Activated CD4-positive, alpha-beta T cell treated with anti-CD3 and anti-CD28 coated beads for 1 hour (primary cell): ENCODE results near the gene GNA15.

Experiments
- DNase-seq: peaks from one replicate; pipeline ENCODE4 v3.0.0-alpha.2; 2020

GNA15 gene

DNA sequence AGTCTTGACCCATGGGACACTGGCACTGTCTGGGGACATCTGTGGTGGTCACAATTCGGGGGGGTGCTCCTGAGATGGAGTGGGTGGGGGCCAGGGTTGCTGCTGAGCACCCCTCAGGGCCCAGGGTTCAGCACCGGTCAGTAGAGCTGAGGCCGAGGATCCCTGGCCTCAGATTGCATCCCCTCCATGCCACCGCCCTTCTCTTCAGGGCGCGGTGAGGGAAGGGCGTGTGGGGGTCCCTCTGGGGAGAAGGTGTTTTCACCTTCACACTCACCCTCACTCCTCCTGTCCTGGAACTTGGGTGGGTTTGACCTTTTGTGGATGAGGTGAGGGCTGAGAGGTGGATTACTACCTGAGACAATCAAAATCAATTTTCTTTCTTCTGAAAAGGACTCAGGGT is 28.2 kb upstream of the GNA15 start:
- DNase-seq: no peak

GRCh38 chr19:3108775-3109174 is 27.1 kb upstream of the GNA15 start:
- DNase-seq: peak; percentile 58

DNA sequence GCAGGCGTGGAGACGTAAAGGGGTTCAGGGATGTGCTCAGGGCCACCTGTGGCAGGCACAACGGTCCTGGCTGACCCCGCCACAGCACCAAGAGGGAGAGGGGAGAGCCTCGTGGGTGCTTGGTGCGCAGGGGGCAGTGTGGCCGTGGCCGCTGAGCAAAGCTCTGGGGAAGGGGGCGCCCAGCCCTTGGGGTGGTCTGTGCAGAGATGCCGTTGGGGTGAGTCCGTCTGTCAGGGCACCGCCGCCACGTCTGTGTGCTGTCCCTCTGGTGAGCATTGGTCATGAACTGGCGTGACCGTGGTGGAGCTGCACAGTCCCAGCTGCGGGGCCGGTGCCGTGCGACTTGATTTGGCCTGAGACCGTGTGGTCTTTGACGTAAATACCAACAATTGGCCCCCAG is 26.3 kb upstream of the GNA15 start:
- no peak for DNase-seq

- DNase-seq: no peak
Measured at GRCh38 chr19:3110126-3110825, 25.6 kb upstream of the GNA15 start.

- DNase-seq: no peak
Measured at GRCh38 chr19:3111586-3112247, 24.1 kb upstream of the GNA15 start.

DNA sequence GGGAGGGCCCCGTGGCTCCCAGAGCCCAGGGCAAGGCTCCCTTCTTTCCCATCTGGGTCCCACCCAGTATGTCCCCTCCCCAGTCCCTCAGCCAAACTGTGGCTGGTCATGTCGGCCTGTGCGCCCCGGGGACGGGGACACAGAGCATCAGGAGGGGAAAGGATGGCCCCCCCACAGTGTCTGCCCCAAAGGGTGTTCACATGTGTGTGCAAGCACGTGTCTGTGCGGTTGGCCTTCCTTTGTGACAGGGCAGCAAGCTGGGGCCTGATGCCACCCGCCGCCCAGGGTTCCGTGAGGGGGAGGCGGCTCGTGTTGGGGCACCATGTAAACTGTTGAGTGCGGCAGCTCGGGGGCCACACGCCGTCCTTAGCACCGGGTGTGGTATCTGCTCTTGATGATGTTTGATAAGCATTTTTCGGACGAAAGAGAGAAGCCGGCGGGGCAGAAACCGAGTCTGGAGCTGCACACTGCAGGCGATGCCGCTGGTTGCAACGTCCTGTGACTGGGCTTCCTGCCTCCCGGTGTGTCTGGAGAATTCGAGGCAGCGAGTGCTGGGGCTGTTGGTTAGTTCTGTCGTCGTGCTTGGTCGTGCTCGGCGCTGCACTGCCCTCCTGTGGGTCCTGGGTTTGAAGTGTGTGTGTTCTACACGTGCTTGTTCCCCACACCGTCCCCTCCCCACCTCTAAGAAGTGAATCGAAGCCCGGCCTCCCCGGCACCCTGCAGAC is 23.3 kb upstream of the GNA15 start:
- no peak for DNase-seq

DNA sequence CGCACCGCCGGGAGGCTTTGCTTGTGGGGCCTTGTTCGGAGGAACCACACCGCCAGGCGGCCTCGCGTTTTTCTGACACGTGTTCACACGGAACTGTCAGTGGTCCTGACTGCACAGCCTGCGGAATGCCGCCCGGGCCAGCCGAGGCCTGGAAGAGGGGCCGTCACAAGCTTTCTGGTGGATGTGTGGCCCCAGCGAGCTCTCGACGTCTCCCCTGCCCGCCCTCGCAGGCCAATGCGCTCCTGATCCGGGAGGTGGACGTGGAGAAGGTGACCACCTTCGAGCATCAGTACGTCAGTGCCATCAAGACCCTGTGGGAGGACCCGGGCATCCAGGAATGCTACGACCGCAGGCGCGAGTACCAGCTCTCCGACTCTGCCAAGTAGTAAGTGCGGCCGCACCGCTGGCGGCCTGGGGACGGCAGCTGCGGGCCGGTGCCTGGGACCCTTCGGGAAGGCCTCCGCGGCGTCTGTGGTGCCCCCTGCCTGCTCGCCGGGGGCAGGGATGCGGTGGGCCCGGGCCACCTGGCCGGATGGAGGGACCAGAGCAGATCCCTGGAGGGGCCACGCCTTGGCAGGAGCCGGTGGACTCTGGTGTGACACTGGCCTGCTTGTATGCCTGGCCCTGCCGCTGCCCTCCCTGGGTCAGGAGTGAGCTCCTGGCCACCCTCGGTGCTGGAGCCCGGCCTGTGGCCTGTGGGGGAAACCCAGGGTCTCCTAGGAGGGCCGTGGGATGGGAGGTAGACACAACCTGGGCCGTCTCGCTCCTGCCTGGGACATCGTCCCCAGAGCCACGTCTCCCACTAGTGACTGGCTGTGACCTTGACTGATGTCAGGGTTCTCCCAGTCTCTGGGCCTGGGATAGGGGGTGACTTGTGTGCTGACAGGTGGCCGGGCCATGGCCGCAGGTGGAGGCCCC is 22.5 kb upstream of the GNA15 start:
- DNase-seq: no peak

- DNase-seq: no peak
Measured at GRCh38 chr19:3114018-3114726, 21.7 kb upstream of the GNA15 start.

DNA sequence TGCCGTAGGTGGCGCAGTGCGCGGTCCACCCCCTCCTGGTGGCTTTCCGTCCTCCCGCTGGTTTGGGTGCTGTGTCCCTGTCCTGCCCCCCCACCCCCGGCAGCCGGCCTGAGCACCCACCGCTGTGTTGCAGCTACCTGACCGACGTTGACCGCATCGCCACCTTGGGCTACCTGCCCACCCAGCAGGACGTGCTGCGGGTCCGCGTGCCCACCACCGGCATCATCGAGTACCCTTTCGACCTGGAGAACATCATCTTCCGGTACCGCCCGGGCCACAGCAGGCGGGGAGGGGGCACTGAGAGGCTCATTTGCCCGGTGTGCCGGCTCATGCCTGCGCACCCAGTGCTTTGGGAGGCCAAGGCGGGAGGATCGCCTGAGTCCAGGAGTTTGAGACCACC is 21.0 kb upstream of the GNA15 start:
- no peak for DNase-seq

DNA sequence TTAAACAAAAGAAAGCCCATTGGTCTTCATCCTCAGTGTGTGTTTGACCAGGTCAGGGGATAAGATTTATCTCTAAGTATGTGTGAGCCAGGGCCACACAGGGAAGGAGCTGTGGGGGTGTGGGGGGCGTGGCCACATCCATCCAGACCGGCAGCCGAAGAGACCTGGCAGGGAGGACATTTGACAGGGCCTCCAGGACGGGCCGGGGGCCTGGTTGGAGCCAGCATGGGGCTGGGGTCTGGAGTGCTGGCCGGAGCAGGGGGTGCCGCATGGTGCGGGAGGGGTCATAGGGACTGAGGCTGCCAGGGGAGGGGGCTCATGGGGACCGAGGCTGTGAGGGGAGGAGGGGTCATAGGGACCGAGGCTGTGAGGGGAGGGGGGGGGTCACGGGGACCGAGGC is 20.4 kb upstream of the GNA15 start:
- DNase-seq: no peak

- no peak for DNase-seq
Measured at GRCh38 chr19:3115916-3116602, 19.8 kb upstream of the GNA15 start.

DNA sequence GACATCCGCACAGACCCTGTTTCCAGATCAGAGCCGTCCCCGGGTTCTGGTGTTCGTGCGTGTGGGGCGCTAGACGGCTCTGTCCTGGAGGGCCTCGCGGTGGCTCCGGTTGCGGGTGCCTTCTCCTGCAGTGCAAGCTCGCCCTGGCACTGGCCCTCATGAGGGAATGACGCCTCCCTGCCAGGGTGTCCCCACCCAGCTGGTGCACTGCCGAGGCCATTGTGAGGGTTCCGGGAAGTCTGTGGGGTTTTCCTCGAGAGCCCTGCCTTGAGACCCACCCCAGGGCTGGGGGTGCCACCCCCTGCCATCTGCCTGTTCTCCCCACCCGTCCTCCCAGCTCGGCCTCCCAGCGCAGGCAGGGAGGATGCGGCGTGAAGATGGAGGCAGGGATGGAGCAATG is 19.2 kb upstream of the GNA15 start:
- no peak for DNase-seq

DNA sequence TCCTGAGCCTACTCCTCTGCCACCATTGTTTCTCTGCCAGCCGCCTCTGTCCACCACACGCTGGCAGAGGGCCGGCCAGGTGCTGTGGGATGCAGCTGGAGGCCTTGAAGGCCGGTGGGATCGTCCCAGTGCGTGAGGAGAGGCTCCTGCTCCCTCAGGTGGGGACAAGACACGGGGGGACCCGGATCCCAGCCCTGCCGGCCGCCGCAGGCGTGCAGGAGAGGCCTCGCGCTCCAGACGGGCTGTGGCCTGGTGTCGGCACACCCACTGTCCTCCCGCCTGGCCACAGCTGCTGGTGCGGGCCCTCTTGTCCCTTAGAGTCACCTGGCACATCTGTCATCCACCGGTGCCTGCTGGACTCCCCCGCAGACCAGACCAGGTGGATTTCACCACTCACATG is 18.1 kb upstream of the GNA15 start:
- DNase-seq: no peak

GRCh38 chr19:3118232-3119070 is 17.4 kb upstream of the GNA15 start:
- DNase-seq: no peak

DNA sequence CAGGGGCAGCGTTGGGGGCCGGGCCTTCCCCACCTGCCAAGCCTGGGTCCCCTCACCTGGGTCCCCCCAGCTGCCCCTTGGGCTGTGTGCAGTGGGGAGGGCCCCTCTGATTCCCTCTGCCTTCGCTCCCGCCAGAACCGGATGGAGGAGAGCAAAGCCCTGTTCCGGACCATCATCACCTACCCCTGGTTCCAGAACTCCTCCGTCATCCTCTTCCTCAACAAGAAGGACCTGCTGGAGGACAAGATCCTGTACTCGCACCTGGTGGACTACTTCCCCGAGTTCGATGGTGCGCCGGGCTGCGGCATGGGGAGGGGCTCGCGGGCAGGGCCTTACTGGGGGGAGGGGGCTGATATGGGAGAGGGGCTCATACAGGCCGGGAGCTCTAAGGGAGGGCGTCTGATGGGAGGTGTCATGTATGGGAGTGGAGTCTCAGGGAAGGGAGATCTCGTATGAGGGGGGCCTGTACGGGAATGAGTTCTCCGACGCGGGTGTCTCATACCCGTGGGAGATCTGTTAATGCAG is 16.7 kb upstream of the GNA15 start:
- DNase-seq: no peak

DNA sequence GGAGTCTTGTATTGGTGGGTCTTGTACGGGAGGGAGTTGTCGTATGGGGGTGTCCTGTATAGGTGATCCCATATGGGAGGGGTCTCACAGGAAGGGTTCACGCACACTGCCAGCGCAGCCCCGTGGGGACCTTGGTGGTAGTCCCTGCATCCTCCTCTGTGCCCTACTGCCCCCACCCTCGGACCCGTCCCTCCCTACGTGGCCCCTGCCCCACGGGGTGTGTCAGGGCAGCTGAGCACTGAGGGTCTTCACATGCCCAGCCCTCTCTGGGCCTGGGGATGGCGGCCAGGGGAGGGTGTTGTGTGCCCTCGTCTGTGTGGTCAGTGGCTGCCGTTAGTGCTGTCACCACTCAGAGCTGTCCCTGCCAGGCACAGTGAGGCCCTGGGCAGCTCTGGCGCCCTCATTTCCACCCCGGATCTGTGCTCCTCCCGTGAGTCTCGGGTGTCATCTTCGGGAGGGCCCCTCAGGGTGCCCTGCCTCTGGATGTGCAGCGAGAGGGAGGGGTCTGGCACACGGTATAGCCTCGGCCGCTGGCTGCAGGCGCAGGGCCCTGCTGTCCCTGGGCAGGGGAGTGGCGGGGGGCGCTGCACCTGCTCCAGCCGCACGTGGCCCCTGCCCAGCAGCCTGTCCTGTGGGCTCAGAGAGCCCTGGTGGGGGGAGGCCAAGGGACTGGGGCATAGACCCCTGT is 16.0 kb upstream of the GNA15 start:
- no peak for DNase-seq

DNA sequence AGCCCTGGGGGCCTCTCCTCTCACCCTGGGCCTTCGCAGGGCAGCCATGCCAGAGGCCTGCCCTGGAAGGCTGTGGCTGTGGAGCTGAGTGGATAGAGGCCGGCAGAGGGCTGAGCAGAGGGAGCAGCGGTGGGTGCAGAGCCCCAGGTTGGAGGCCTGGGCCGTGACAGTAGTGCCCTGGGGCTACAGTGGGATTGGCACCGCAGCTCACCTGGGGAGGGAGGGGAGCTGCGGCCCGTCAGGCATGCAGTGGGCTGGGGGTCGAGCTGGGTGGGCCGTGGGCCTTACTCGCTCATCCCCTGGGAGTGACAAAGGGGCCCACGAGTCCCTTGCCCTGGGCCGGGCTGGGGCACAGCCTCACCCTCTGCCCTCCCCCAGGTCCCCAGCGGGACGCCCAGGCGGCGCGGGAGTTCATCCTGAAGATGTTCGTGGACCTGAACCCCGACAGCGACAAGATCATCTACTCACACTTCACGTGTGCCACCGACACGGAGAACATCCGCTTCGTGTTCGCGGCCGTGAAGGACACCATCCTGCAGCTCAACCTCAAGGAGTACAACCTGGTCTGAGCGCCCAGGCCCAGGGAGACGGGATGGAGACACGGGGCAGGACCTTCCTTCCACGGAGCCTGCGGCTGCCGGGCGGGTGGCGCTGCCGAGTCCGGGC is 15.1 kb upstream of the GNA15 start:
- DNase-seq: no peak

GRCh38 chr19:3121396-3121795 is 14.4 kb upstream of the GNA15 start:
- no peak for DNase-seq

GRCh38 chr19:3121821-3122511 is 13.9 kb upstream of the GNA15 start:
- no peak for DNase-seq
